ENCODE measurements around the gene NKX1-1.
"Not testable (repeated sequence)": the region's sequence is repeated elsewhere in the genome, so short reads cannot be mapped to it uniquely, and the experiment has no call there.

NKX1-1 gene

GRCh38 chr4:1374706-1375045, 31.6 kb downstream of the NKX1-1 start:
- DNase-seq (ENCODE audit: low spot score): no peak
- no peak for TF ChIP-seq CTCF (IDR thresholded peaks at IDR 0.05; ENCODE audit: extremely low read depth, insufficient read depth, missing control alignments)
- in situ Hi-C loops (cut with MboI; ENCODE audit: low pct_unique_long_range_greater_than_20kb, low sequenced_read_pairs, unreplicated experiment): no loop called here

- TF ChIP-seq CTCF (IDR thresholded peaks at IDR 0.05; ENCODE audit: extremely low read depth, insufficient read depth, missing control alignments): no peak
- no peak for DNase-seq (ENCODE audit: low spot score)
- in situ Hi-C loops (cut with MboI; ENCODE audit: low pct_unique_long_range_greater_than_20kb, low sequenced_read_pairs, unreplicated experiment): no loop called here
These were observed 32.1 kb downstream of the NKX1-1 start for GRCh38 chr4:1373892-1374705.

GRCh38 chr4:1372576-1372975, 33.7 kb downstream of the NKX1-1 start:
- DNase-seq (ENCODE audit: low spot score); in situ Hi-C loops (cut with MboI; ENCODE audit: low pct_unique_long_range_greater_than_20kb, low sequenced_read_pairs, unreplicated experiment): not testable (repeated sequence)

GRCh38 chr4:1371176-1372165, 34.8 kb downstream of the NKX1-1 start:
- no peak for DNase-seq (ENCODE audit: low spot score)
- in situ Hi-C loops (cut with MboI; ENCODE audit: low pct_unique_long_range_greater_than_20kb, low sequenced_read_pairs, unreplicated experiment): no loop called here
- no peak for TF ChIP-seq CTCF (IDR thresholded peaks at IDR 0.05; ENCODE audit: extremely low read depth, insufficient read depth, missing control alignments)

GRCh38 chr4:1370321-1371124, 35.7 kb downstream of the NKX1-1 start:
- in situ Hi-C loops (cut with MboI; ENCODE audit: low pct_unique_long_range_greater_than_20kb, low sequenced_read_pairs, unreplicated experiment): no loop called here
- no peak for TF ChIP-seq CTCF (IDR thresholded peaks at IDR 0.05; ENCODE audit: extremely low read depth, insufficient read depth, missing control alignments)
- no peak for DNase-seq (ENCODE audit: low spot score)

- in situ Hi-C loops (cut with MboI; ENCODE audit: low pct_unique_long_range_greater_than_20kb, low sequenced_read_pairs, unreplicated experiment): no loop called here
- no peak for DNase-seq (ENCODE audit: low spot score)
- TF ChIP-seq CTCF (IDR thresholded peaks at IDR 0.05; ENCODE audit: extremely low read depth, insufficient read depth, missing control alignments): no peak
These were observed 36.7 kb downstream of the NKX1-1 start for GRCh38 chr4:1369479-1370079.

All from GM13977 (cell line).